Measurements from ENCODE around the gene METTL27. TPM values are rescaled to one million over a fixed set of nuclear protein-coding genes. Genes with fewer than 3 reads are reported as not detected.

The METTL27 gene
- total and polyA plus RNA-seq, 2 of the 8 experiments (the other 6 are each of a cell fraction or from before 2014, with no cell fraction given), result 6.2 to 12.0 TPM

DNA sequence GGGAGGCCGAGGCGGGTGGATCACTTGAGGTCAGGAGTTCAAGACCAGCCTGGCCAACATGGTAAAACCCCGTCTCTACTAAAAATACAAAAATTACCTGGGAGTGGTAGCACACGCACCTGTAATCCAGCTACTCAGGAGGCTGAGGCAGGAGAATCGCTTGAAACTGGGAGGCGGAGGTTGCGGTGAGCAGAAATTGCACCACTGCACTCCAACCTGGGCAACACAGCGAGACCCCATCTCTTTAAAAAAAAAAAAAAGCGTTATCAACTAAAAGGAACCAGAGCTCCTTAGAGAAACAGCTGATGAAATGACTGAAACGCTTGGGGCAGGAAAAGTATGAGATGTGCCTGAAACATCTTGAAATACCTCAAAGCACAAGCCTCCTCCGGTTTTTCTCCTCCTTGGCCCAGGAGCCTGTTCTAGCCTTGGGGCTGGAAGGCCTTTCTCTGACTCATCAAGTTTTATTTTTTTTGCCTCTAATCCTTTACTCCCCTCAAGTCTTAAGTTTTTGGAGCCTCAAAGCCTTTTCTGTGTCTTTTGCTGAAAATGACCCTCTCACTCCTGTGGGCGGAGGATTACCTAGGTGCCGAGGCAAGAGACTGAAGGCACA lies 2.6 kb upstream of the METTL27 start:
- Histone ChIP-seq H2BK15ac (ENCODE audit: low read length) (no peak overlapping the region), H4K8ac (ENCODE audit: extremely low read depth, insufficient read depth, low read length) (no peak overlapping the region), H3K4ac (replicated peaks; ENCODE audit: insufficient read length, low read depth, low read length) (no peak overlapping the region), H3K23me2 (ENCODE audit: low read depth, low read length) (peaks cover 6% of the 10 kb centered on the region; the same call in 1 of the 2 replicates), H4K5ac (ENCODE audit: insufficient read length, low read depth, low read length) (no peak overlapping the region), H3K9ac (replicated peaks in 1 of 4; ENCODE audit: extremely low read depth in 1 of 4, low read depth in 3 of 4, low read length in 3 of 4) (no peak overlapping the region), H3K4me3 (ENCODE audit: extremely low read depth in 1 of 4, insufficient read depth in 2 of 4, low read depth in 3 of 4, low read length in 4 of 4) (no peak overlapping the region), H3K27me3 (replicated peaks in 1 of 4; ENCODE audit: control insufficient read depth in 3 of 4, extremely low read depth in 1 of 4, insufficient read depth in 3 of 4, low read length in 3 of 4) (no peaks in the 10 kb centered on the region), H3K9me3 (ENCODE audit: insufficient read depth in 2 of 2, low read depth in 1 of 2, low read length in 1 of 2) (peaks cover 4 to 5% of the 10 kb centered on the region in 2 experiments; a peak in 3 of 4 replicates), H3K18ac (ENCODE audit: extremely low read depth, low read length) (no peak overlapping the region), H2AFZ (ENCODE audit: low read length) (no peak overlapping the region), H2BK20ac (ENCODE audit: low read length) (no peak overlapping the region), H3K4me2 (ENCODE audit: insufficient read depth in 1 of 2, low read depth in 2 of 2, low read length in 2 of 2) (no peak overlapping the region), H3K36me3 (ENCODE audit: control insufficient read depth in 2 of 4, insufficient read depth in 4 of 4, low read length in 3 of 4) (no peaks in the 10 kb centered on the region), H4K20me1 (replicated peaks in 1 of 2; ENCODE audit: control insufficient read depth in 1 of 2, insufficient read depth in 2 of 2, low read length in 2 of 2) (no peaks in the 10 kb centered on the region), H3K14ac (ENCODE audit: insufficient read length) (no peak overlapping the region), H3K56ac (replicated peaks; ENCODE audit: insufficient read length, low read depth, low read length) (no peak overlapping the region), H2BK12ac (ENCODE audit: low read depth, low read length) (no peak overlapping the region), H3K27ac (ENCODE audit: low read depth, low read length) (no peak overlapping the region), H3K4me1 (replicated peaks in 1 of 4; ENCODE audit: control insufficient read depth in 3 of 4, insufficient read depth in 4 of 4, low read length in 3 of 4) (peaks cover 0 to 11% (median 3%) of the 10 kb centered on the region in 4 experiments; a peak in 4 of 7 replicates), H3K79me2 (ENCODE audit: control insufficient read depth in 1 of 2, insufficient read depth in 2 of 2, low read length in 2 of 2) (no peaks in the 10 kb centered on the region), H4K91ac (replicated peaks; ENCODE audit: insufficient read length, low read length) (no peak overlapping the region), H2BK120ac (replicated peaks; ENCODE audit: low read depth, low read length) (no peak overlapping the region), H2BK5ac (ENCODE audit: low read depth, low read length) (no peak overlapping the region), H3K23ac (ENCODE audit: insufficient read length) (no peak overlapping the region), H3K79me1 (ENCODE audit: low read depth, low read length) (no peaks in the 10 kb centered on the region), H2AK5ac (ENCODE audit: low read depth, low read length) (no peak overlapping the region)
- ChIA-PET CTCF (ENCODE audit: partially characterized antibody) (interaction anchor here (0.6 to 7.1 kb wide), 6 partner anchors 9 to 339 kb away, joined by 3 to 61 read pairs (median 4); no protein-coding TSS in a partner anchor), POLR2A (ENCODE audit: partially characterized antibody) (interaction anchor here (6.3 to 6.5 kb wide), 2 partner anchors 13 to 14 kb away, joined by 26 to 96 read pairs; partner anchors contain the start of gene CLDN4)
- DNase-seq (ENCODE audit: low read depth in 1 of 2, low spot score in 2 of 2) (no peak), FAIRE-seq (no peak)
- no peak for TF ChIP-seq HDAC2 (IDR thresholded peaks at IDR 0.05; ENCODE audit: borderline replicate concordance in 1 of 2, low read depth in 2 of 2, low read length in 2 of 2)
- TF ChIP-seq SAP30 (IDR thresholded peaks at IDR 0.05; ENCODE audit: insufficient read depth, insufficient replicate concordance, low read length), result no peak
- TF ChIP-seq CTBP2 (IDR thresholded peaks at IDR 0.05; ENCODE audit: borderline replicate concordance, insufficient read depth, insufficient read length, low read length), result no peak
- TF ChIP-seq, protein P1, sequence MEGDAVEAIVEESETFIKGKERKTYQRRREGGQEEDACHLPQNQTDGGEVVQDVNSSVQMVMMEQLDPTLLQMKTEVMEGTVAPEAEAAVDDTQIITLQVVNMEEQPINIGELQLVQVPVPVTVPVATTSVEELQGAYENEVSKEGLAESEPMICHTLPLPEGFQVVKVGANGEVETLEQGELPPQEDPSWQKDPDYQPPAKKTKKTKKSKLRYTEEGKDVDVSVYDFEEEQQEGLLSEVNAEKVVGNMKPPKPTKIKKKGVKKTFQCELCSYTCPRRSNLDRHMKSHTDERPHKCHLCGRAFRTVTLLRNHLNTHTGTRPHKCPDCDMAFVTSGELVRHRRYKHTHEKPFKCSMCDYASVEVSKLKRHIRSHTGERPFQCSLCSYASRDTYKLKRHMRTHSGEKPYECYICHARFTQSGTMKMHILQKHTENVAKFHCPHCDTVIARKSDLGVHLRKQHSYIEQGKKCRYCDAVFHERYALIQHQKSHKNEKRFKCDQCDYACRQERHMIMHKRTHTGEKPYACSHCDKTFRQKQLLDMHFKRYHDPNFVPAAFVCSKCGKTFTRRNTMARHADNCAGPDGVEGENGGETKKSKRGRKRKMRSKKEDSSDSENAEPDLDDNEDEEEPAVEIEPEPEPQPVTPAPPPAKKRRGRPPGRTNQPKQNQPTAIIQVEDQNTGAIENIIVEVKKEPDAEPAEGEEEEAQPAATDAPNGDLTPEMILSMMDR (IDR thresholded peaks at IDR 0.05; ENCODE audit: control extremely low read depth in 1 of 3, insufficient read depth in 1 of 3, low read depth in 1 of 3, low read length in 3 of 3), result no peak
- no peak for TF ChIP-seq CEBPB (IDR thresholded peaks at IDR 0.05; ENCODE audit: low read depth, low read length)
- no peak for TF ChIP-seq JUND (IDR thresholded peaks at IDR 0.05; ENCODE audit: low read length)
- no peak for TF ChIP-seq EP300 (IDR thresholded peaks at IDR 0.05; ENCODE audit: borderline replicate concordance in 1 of 2, low read depth in 2 of 2, low read length in 2 of 2)
- no peak for TF ChIP-seq NRF1 (IDR thresholded peaks at IDR 0.05; ENCODE audit: low read depth, low read length)
- 87% methylated on average over 13 of the region's 13 CpGs; no CpG with 5 or more reads in 1 of the 2 experiments for WGBS, 2 experiments (ENCODE audit: extremely low coverage in 1 of 2, insufficient coverage in 1 of 2, insufficient read length in 1 of 2, insufficient replicate concordance in 2 of 2, low coverage in 1 of 2, low lambda C conversion rate in 2 of 2, missing lambda C conversion rate in 1 of 2)

Measured in H1 (cell line).